Testis (tissue), 2 donors: ENCODE measurements around the gene TRUB2.
"Not testable (repeated sequence)": the region's sequence is repeated elsewhere in the genome, so short reads cannot be mapped to it uniquely, and the experiment has no call there.

Source experiments
- POLR2A ChIP-seq: fragments of 450-650 bp; IDR thresholded peaks from one replicate; pipeline ENCODE4 v1.6.1; 2017; ENCODE audit warnings: antibody characterized with exemption, mild to moderate bottlenecking, moderate library complexity
- TF ChIP-seq, protein P1 (sequence below), 3 experiments: fragments of 450-650 bp in 2 of 3; fragments of 200-600 bp in 1 of 3; sonication (generic) in 1 of 3; IDR thresholded peaks; one replicate each; pipeline ENCODE4 v1.5.1; 2016 to 2019; ENCODE audit warnings: antibody characterized with exemption in 3 of 3, mild to moderate bottlenecking in 2 of 3, moderate library complexity in 1 of 3

GRCh38 chr9:128338852-128339614, 16.8 kb upstream of the TRUB2 start:
- TF ChIP-seq, protein P1, sequence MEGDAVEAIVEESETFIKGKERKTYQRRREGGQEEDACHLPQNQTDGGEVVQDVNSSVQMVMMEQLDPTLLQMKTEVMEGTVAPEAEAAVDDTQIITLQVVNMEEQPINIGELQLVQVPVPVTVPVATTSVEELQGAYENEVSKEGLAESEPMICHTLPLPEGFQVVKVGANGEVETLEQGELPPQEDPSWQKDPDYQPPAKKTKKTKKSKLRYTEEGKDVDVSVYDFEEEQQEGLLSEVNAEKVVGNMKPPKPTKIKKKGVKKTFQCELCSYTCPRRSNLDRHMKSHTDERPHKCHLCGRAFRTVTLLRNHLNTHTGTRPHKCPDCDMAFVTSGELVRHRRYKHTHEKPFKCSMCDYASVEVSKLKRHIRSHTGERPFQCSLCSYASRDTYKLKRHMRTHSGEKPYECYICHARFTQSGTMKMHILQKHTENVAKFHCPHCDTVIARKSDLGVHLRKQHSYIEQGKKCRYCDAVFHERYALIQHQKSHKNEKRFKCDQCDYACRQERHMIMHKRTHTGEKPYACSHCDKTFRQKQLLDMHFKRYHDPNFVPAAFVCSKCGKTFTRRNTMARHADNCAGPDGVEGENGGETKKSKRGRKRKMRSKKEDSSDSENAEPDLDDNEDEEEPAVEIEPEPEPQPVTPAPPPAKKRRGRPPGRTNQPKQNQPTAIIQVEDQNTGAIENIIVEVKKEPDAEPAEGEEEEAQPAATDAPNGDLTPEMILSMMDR (IDR thresholded peaks at IDR 0.05), result not testable (repeated sequence)
- TF ChIP-seq POLR2A, result not testable (repeated sequence)
